HG03175 (cell line): ENCODE data around the gene BCAN.
A peak's percentile ranks its signal among the peaks of the same experiment; 100 is the strongest.
"Not testable (repeated sequence)": the region's sequence is repeated elsewhere in the genome, so short reads cannot be mapped to it uniquely, and the experiment has no call there.

Source experiments
- ATAC-seq: cut with Tn5 transposase; IDR thresholded peaks from one replicate; pipeline ENCODE4 v1.9.1; 2021; ENCODE audit warnings: mild to moderate bottlenecking, moderate library complexity; ENCODE audit not compliant: unreplicated experiment

The BCAN gene

GRCh38 chr1:156641761-156642264, at the start of gene BCAN:
BCAN (plus strand) TSS chr1:156642117; CDS start chr1:156646055, 3,938 bp downstream.
- ATAC-seq = no peak

GRCh38 chr1:156592158-156592909, 49.6 kb upstream of the BCAN start:
- no peak for ATAC-seq

- no peak for ATAC-seq
Measured at GRCh38 chr1:156592910-156593660, 48.8 kb upstream of the BCAN start.

GRCh38 chr1:156593661-156593989, 48.3 kb upstream of the BCAN start:
- ATAC-seq = no peak

- no peak for ATAC-seq
Measured at GRCh38 chr1:156594190-156594589, 47.7 kb upstream of the BCAN start.

GRCh38 chr1:156595016-156595415, 46.9 kb upstream of the BCAN start:
- ATAC-seq = no peak

GRCh38 chr1:156596426-156596825, 45.5 kb upstream of the BCAN start:
- ATAC-seq = no peak

GRCh38 chr1:156598125-156598524, 43.8 kb upstream of the BCAN start:
- no peak for ATAC-seq

- no peak for ATAC-seq
Measured at GRCh38 chr1:156598731-156599432, 43.0 kb upstream of the BCAN start.

- no peak for ATAC-seq
Measured at GRCh38 chr1:156599811-156600210, 42.1 kb upstream of the BCAN start.

GRCh38 chr1:156600733-156601121, 41.2 kb upstream of the BCAN start:
- no peak for ATAC-seq

GRCh38 chr1:156601122-156601830, 40.6 kb upstream of the BCAN start, which contains the start of gene GPATCH4:
GPATCH4 (minus strand) TSS chr1:156601479.
- ATAC-seq = peak; percentile 66

- peak; percentile 26 for ATAC-seq
Measured at GRCh38 chr1:156601892-156602291, 40.0 kb upstream of the BCAN start.

GRCh38 chr1:156602557-156602993, 39.3 kb upstream of the BCAN start:
- ATAC-seq = no peak

GRCh38 chr1:156607344-156607743, 34.6 kb upstream of the BCAN start:
- not testable (repeated sequence) for ATAC-seq

GRCh38 chr1:156608036-156608674, 33.8 kb upstream of the BCAN start:
- peak; percentile 74 for ATAC-seq

- ATAC-seq = no peak
Measured at GRCh38 chr1:156608981-156609380, 32.9 kb upstream of the BCAN start.

GRCh38 chr1:156610072-156610471, 31.8 kb upstream of the BCAN start:
- not testable (repeated sequence) for ATAC-seq

GRCh38 chr1:156612666-156613065, 29.3 kb upstream of the BCAN start:
- no peak for ATAC-seq

GRCh38 chr1:156615946-156616345, 26.0 kb upstream of the BCAN start:
- ATAC-seq = no peak
